ENCODE results near the gene PKP4.
"Not testable (repeated sequence)": the region's sequence is repeated elsewhere in the genome, so short reads cannot be mapped to it uniquely, and the experiment has no call there.

DNA sequence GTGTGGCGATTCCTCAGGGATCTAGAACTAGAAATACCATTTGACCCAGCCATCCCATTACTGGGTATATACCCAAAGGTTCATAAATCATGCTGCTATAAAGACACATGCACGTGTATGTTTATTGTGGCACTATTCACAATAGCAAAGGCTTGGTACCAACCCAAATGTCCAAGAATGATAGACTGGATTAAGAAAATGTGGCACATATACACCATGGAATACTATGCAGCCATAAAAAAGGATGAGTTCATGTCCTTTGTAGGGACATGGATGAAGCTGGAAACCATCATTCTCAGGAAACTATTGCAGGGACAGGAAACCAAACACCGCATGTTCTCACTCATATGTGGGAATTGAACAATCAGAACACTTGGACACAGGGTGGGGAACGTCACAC lies 17.7 kb upstream of the PKP4 start:
- TF ChIP-seq POLR2AphosphoS5, CTCF, POLR2A, EP300 (IDR thresholded peaks at IDR 0.05): not testable (repeated sequence)
